Ureter (tissue), 1 donor: Measurements from ENCODE around the gene IQCC. TPM values are rescaled to one million over a fixed set of nuclear protein-coding genes. Genes with fewer than 3 reads are reported as not detected.
A peak's percentile ranks its signal among the peaks of the same experiment; 100 is the strongest.

Experiments used
- DNase-seq: peaks from one replicate; pipeline ENCODE4 v3.0.0-alpha.2; 2020; ENCODE audit warnings: low spot score
- total RNA-seq: library from RNA; stranded (reverse); gene quantifications from one replicate; pipeline ENCODE4 v1.2.4, GENCODE V29; 2023
- donor health status: DM: yes; HTN: yes; CAD: no.

Gene IQCC
- total RNA-seq, 1 donor from 2014 or later: 2.5 TPM

GRCh38 chr1:32195972-32196823 is 9.3 kb upstream of the IQCC start:
- DNase-seq: no peak

- DNase-seq: no peak
These were observed 8.4 kb upstream of the IQCC start for GRCh38 chr1:32197074-32197473.

- DNase-seq: no peak
These were observed 7.6 kb upstream of the IQCC start for GRCh38 chr1:32197837-32198236.

GRCh38 chr1:32198237-32199042 is 7.0 kb upstream of the IQCC start:
- no peak for DNase-seq

GRCh38 chr1:32199043-32199716 is 6.3 kb upstream of the IQCC start:
- no peak for DNase-seq

GRCh38 chr1:32199717-32200072 is 5.8 kb upstream of the IQCC start:
- no peak for DNase-seq

GRCh38 chr1:32200226-32201010 is 5.1 kb upstream of the IQCC start, which contains the start of gene CCDC28B:
Gene CCDC28B (plus strand): TSS chr1:32200595. CDS start chr1:32201936, 1,341 bp downstream.
- peak; percentile 65 for DNase-seq

GRCh38 chr1:32201011-32201855 is 4.2 kb upstream of the IQCC start:
- peak; percentile 77 for DNase-seq

GRCh38 chr1:32204943-32205361 is 519 bp upstream of the IQCC start:
- DNase-seq: no peak

GRCh38 chr1:32208469-32208868 is 3.0 kb downstream of the IQCC start:
- no peak for DNase-seq

- DNase-seq: peak; percentile 83
These were observed 3.4 kb downstream of the IQCC start, which contains the start of gene DCDC2B for GRCh38 chr1:32208891-32209328. Gene DCDC2B (plus strand): TSS chr1:32209089. CDS start chr1:32209094, 5 bp downstream.

- DNase-seq: no peak
These were observed 10.4 kb downstream of the IQCC start for GRCh38 chr1:32215629-32216480.

- no peak for DNase-seq
These were observed 11.1 kb downstream of the IQCC start for GRCh38 chr1:32216566-32216965.

- no peak for DNase-seq
These were observed 13.6 kb downstream of the IQCC start for GRCh38 chr1:32219022-32219421.

GRCh38 chr1:32220746-32221580 is 15.5 kb downstream of the IQCC start:
- DNase-seq: no peak

- DNase-seq: no peak
These were observed 16.1 kb downstream of the IQCC start for GRCh38 chr1:32221581-32221979.

GRCh38 chr1:32221980-32222755 is 16.7 kb downstream of the IQCC start, which contains the start of the genes EIF3I and TMEM234:
Gene EIF3I (plus strand): TSS chr1:32222407. CDS start chr1:32222442, 35 bp downstream.
Gene TMEM234 (minus strand): TSS chr1:32222353. CDS start chr1:32222322, 31 bp downstream.
- DNase-seq: peak; percentile 95
